HG03103 (cell line): ENCODE results near the gene MISFA.
"Not testable (repeated sequence)": the region's sequence is repeated elsewhere in the genome, so short reads cannot be mapped to it uniquely, and the experiment has no call there.

Experiments used
- ATAC-seq: cut with Tn5 transposase; IDR thresholded peaks from one replicate; pipeline ENCODE4 v1.9.1; 2021; ENCODE audit warnings: low read depth; ENCODE audit not compliant: unreplicated experiment

MISFA gene

GRCh38 chr11:18599739-18600230, at the start of gene MISFA:
MISFA (plus strand) TSS chr11:18599789; CDS start chr11:18599929, 140 bp downstream.
- no peak for ATAC-seq

DNA sequence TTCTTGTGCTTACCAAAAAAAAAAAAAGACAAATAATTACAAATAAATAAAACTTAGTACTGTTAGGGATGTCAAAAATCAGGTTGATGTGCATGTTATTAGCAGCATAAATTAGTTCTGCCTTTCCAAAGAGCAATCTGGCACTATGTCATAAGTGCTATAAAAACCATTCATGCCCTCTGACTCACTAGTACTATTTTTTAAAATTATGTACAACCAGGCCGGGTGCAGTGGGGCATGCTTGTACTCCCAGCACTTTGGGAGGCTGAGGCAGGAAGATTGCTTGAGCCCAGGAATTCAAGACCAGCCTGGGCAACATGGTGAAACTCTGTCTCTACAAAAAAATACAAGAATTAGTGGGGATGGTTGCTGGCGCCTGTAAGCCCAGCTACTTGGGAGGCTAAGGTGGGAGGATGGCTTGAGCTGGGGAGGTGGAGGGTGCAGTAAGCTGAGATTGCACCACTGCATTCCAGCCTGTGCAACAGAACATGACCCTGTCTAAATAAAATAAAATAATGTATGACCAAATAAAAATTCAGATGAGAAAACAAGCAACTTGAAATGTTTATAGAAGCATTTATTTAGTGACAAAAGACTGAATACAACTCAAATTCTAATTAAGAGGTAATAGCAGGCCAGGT, 36.4 kb upstream of the MISFA start:
- ATAC-seq, result no peak

DNA sequence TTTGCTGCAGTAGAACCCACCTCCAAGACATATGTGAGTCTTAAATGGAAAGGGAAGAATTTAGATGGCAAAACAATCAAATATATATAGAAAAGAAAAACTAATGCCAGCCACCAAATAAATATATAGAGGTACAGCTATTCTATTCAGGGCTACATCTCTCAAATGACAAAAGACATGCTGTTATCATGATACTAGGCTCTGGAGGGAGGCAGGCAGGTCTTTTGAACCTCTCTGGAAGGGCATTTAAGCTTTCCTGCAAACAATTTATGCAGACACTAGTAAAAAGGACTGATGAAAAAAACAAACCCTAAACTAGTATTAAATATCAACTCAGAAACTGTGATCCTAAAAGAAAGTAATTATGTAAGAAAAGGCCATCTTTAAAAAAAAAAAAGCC, 35.4 kb upstream of the MISFA start:
- no peak for ATAC-seq

DNA sequence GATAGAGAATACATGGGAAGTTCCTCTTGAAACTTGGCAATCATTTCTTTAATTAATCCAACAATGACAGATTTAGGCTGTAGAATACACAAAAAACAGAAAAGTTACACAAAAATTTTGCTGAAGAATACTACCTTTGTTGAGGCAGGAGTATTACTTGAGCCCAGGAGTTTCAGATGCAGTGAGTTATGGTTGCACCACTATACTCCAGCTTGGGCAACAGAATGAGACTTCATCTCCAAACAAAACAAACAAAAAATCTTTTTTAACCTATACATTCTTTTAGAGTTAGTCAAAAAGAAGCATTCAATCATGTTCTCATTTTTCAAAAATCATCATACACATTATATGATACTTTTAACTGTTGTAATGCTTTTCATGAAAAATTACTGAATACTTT, 33.2 kb upstream of the MISFA start:
- no peak for ATAC-seq

DNA sequence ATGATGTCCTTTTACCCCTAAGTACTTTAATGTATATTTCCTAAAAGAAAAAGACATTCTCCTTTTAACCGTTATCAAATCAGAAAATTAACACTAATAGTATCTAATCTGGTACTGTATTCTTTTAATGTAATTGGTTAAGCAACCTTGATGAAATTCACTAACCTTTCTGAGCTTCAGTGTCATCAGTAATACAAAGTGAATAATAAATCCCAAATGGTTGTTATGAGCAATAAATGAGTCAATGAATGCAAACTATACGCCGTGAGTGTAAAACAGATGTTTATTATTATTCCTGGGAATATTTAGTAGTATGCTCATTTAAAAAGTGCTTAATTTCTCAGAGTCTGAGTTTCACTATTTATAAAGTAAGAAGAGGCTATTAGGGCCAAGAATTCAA, 32.5 kb upstream of the MISFA start:
- ATAC-seq, result no peak

- ATAC-seq, result no peak
Measured at GRCh38 chr11:18575361-18575760, 24.2 kb upstream of the MISFA start.

DNA sequence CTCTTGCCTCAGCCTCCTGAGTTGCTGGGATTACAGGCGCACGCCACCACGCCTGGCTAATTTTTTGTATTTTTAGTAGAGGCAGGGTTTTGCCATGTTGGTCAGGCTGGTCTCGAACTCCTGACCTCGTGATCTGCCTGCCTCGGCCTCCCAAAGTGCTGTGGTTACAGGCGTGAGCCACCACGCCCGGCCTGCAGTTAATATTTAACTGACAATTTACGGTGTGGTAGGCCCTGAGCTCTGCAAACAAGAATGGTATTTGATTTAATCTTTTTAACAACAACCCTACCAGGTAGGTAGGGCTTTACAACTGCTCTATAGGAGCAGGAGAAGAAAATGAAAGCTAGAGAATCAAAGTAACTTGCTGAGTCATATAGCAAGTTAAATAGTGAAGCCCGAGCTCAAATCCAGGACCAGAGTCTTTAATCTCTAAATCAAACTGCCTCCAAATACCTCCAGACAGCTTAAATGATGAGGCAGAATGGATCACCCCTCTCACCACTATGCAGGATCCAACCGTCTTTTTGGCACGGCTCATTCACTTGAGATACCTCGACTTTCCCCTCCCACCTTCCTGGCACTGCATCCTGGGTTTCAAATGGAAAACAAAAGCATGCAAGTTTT, 20.5 kb upstream of the MISFA start:
- no peak for ATAC-seq

DNA sequence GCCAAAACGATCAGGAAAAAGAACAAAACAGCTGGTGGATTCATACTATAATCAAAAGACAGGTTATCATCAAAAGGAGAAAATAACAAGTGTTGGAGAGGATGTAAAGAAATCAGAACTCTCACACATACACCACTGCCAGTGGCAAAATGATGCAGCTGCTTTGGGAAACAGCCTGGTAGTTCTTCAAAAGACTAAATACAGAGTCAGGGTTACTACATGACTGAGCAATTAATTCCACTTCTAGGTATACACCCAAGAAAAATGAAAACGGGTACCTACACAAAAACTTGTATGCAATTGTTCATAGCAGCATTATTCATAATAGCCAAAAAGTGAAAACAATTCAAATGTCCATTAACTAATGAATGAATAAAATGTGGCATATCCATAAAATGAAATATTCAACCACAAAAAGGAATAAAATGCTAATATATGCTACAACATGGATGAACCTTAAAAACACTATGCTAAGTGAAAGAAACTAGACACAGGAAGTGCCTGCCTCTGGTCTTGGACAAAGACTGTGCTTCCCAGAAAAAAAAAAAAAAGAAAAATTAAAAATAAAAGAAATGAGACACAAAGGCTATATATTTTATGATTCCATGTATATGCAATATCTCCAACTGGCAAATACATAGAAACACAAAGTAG, 19.3 kb upstream of the MISFA start:
- ATAC-seq, result no peak

DNA sequence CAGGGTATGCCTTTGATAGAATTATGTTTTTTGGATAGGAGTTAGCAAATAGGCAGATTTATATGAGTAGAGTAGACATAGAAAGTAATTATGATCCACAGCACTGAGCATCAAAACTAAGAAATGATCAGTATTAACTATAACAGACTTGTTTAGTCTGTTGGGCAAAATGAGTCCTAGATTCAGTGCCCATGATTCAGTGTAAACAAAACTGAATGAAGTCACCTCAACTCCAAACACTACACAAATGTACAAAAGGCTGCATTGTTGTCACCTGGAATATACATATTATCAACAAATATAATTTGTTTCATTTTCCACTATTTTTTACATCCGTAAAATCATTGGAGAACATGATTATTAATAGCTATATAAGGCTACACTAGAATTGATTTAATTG, 17.8 kb upstream of the MISFA start:
- no peak for ATAC-seq

DNA sequence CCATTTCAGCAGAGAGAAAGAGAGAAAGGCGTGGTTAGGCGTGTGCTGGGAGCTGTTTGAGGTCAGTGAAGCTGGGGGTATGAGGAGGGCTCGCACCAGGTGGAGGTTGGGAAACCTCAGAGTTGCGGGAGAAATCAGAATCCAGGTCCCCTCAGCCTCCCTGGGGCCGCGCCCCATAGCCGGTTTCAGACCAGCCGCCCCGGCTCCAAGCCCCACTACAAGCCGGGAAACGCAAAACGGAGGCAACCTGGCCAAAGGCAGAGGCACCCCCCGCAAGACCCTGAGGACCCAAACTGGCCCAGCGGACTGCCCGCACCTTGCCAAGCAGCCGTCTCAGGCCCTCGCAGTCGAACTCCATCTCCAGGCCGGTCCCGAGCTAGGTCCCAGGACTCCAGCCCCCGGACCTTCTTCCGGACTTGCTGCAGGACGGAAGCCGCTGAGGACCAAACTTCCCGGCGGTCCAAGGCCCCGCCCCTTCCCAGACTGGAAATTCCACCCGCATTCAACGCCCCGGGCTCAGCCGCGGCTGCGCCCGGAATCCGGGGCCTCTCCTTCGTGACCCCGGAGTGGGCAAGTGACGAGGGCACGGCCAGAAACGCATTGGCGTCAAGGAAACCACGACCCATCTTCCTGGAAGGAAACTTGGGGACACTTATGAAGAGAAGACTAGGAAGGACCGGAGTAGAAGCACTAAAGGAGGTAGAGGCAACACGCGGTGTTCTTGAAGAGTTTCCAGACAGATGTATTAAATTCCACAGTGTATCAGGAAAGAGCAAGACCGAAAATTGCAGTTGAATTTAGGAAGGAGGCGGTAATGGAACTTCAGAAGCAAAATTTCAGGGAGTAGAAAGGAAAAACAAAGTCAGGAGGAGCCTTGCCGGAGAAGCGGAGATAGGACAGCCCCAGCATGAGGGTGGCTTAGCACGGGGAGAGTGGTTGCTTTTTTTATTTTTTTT, 11.0 kb upstream of the MISFA start, which contains the start of gene UEVLD:
UEVLD (minus strand) TSS at position 438 of the 956 bp plus-strand sequence; CDS start at position 358, 80 bp downstream.
- ATAC-seq, result peak; percentile 37

- ATAC-seq, result no peak
Measured at GRCh38 chr11:18590571-18590970, 9.0 kb upstream of the MISFA start.

DNA sequence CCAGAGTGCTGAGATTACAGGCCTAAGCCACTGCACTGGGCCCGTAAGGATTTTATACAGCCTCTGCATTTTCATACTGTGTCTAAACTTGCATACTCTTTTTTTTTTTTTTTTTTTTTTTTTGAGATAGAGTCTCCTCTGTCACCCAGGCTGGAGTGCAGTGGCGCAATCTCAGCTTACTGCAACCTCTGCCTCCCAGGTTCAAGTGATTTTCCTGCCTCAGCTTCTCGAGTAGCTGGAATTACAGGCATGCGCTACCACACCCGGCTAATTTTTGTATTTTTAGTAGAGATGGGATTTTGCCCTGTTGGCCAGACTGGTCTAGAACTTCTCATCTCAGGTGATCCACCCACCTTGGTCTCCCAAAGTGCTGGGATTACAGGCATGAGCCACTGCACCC, 5.5 kb upstream of the MISFA start:
- not testable (repeated sequence) for ATAC-seq

- no peak for ATAC-seq
Measured at GRCh38 chr11:18594999-18595749, 4.4 kb upstream of the MISFA start.

DNA sequence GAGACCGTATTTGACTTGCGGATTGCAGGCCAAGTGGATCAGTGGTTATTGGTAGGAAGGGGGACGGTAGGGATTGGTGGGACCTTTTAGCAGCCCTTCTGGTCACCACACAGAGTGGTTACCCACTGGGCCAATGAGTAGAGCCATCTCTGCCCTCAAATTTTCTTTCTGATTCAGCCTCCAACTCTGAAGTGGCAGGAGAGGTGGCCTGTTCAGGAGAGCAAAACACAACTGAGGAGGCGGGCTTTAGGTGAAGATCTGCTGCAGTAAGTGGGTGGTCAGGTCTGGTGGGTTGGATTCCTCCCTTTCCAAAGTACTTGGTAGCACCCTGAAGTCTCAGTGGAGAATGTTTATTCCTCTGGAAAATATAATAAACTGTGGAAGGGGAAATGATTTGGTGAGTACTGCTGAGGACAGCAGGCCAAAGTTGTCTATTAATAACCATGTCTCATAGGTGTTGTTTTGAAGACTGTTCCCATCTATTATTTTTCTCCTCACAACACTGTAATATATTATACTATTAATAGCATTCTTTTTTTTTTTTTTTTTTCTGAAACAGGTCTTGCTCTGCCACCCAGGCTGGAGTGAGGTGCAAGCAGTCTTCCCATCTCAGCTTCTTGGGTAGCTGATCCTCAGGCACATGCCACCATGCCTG, 1.5 kb downstream of the MISFA start:
- no peak for ATAC-seq

GRCh38 chr11:18608376-18608775, 8.8 kb downstream of the MISFA start:
- ATAC-seq, result no peak

- ATAC-seq, result no peak
Measured at GRCh38 chr11:18611196-18611595, 11.6 kb downstream of the MISFA start.

DNA sequence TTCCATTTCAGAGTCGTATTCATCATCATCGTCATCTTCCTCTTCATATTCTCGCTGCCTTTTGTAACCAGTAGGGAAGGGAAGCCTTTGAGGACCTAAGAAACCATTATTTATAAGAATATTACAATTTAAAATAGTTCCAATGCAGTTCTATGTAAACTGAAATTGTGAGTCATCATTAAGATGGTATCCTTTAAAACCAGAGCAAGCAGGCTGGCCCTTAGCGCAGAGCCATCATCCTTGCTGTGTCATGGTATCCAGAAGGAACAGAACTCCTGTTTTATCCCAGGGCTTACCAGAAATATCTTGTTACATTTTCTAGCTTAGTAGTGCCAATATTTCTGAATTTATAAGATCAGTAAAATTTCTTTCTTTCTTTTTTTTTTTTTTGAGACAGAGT, 12.8 kb downstream of the MISFA start:
- no peak for ATAC-seq

DNA sequence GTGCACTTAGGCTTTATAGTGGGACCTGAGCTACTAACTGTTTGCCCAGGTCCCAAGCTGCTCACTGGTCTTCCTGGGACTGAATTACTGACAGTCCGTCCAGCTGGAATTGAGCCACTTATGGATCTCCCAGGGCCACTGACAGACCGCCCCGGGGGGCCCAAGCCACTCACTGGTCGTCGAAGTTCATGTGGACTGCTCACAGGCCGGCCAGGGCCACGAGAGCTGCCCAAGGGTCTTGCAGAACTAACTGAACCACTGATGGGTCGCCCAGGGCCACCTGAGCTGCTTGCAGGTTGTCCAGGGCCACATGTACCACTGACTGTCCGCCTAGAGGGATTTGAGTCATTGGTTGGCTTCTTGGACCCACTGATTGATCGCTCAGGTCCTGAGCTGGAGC, 15.1 kb downstream of the MISFA start:
- no peak for ATAC-seq

GRCh38 chr11:18615628-18616392, 16.2 kb downstream of the MISFA start:
- ATAC-seq, result peak; percentile 94
